ENCODE results near the gene FXYD2. TPM values are rescaled to one million over a fixed set of nuclear protein-coding genes. Genes with fewer than 3 reads are reported as not detected.

Gene FXYD2
- total RNA-seq (2021) (not detected in 2 replicates), Bru-seq, nascent RNA (not detected), BruChase-seq, experiment 1, labeled RNA remaining after a 2-hour chase (not detected), BruChase-seq, experiment 2, labeled RNA remaining after a 6-hour chase (not detected)
- long read RNA-seq, result 0 reads

GRCh38 chr11:117824571-117825537, at the start of gene FXYD2:
FXYD2 (minus strand) TSS chr11:117824744; CDS start chr11:117824678, 66 bp downstream.
- ChIA-PET CTCF (interaction anchor here (1.5 kb wide), 1 partner anchor 399 kb away, joined by 3 read pairs; no protein-coding TSS in a partner anchor), POLR2A (ENCODE audit: unreplicated experiment) (no interaction called here)
- no peaks in the 10 kb centered on the region for H4K20me1 ChIP-seq (ENCODE audit: insufficient read depth)
- peaks cover 9% of the 10 kb centered on the region; the same call in 1 of the 2 replicates for H3K4me1 ChIP-seq (replicated peaks; ENCODE audit: insufficient read depth)
- H3F3A ChIP-seq (ENCODE audit: insufficient read depth, low read depth), result no peaks in the 10 kb centered on the region
- no peak within 1 kb of the TSS for H3K27ac ChIP-seq
- DNase-seq, result no peak
- H3K4me3 ChIP-seq, result no peak within 1 kb of the TSS
- H3K4me2 ChIP-seq, result no peak within 1 kb of the TSS
- no TSS peak for BruUV-seq (replicated peaks)
- no peaks in the 10 kb centered on the region for H3K9me3 ChIP-seq (ENCODE audit: insufficient read depth, low read depth)
- no peaks in the 10 kb centered on the region for H3K79me2 ChIP-seq (ENCODE audit: low read depth)
- intact Hi-C loops (cut with micrococcal nuclease; ENCODE audit: unreplicated experiment), result loop anchor here (10.0 kb wide), 1 partner anchor 740 kb away; the partner anchor contains the start of gene IFT46
- TF ChIP-seq CTCF (conservative IDR thresholded peaks at IDR 0.05) (no peak), EZH2 (IDR thresholded peaks at IDR 0.05; ENCODE audit: low read depth) (no peak)
- peaks cover 32% of the 10 kb centered on the region for H3K27me3 ChIP-seq (ENCODE audit: insufficient read depth, low read depth)
- H3K36me3 ChIP-seq (ENCODE audit: low read depth), result no peaks in the 10 kb centered on the region
- no peaks in the 10 kb centered on the region for H3K9me2 ChIP-seq (ENCODE audit: insufficient read depth)
- no peak within 1 kb of the TSS for H2AFZ ChIP-seq

- Histone ChIP-seq H3K27me3 (ENCODE audit: insufficient read depth, low read depth) (peaks cover 95% of the 10 kb centered on the region), H3K9me3 (ENCODE audit: insufficient read depth, low read depth) (no peaks in the 10 kb centered on the region), H3K27ac (no peak overlapping the region), H2AFZ (no peak overlapping the region), H3K4me3 (no peak overlapping the region), H3K79me2 (ENCODE audit: low read depth) (no peaks in the 10 kb centered on the region), H3F3A (ENCODE audit: insufficient read depth, low read depth) (no peaks in the 10 kb centered on the region), H3K36me3 (ENCODE audit: low read depth) (no peaks in the 10 kb centered on the region), H3K4me2 (no peak overlapping the region), H4K20me1 (ENCODE audit: insufficient read depth) (no peaks in the 10 kb centered on the region), H3K4me1 (replicated peaks; ENCODE audit: insufficient read depth) (no peaks in the 10 kb centered on the region), H3K9me2 (ENCODE audit: insufficient read depth) (no peaks in the 10 kb centered on the region)
- BruUV-seq (replicated peaks), result no TSS peak
- ChIA-PET CTCF (no interaction called here), POLR2A (ENCODE audit: unreplicated experiment) (no interaction called here)
- intact Hi-C loops (cut with micrococcal nuclease; ENCODE audit: unreplicated experiment), result no loop called here
- no peak for DNase-seq
- no peak for TF ChIP-seq EZH2 (IDR thresholded peaks at IDR 0.05; ENCODE audit: low read depth)
- no peak for TF ChIP-seq CTCF (conservative IDR thresholded peaks at IDR 0.05)
Observed at GRCh38 chr11:117873828-117874125, 49.2 kb upstream of the FXYD2 start.

- Histone ChIP-seq H4K20me1 (ENCODE audit: insufficient read depth) (no peaks in the 10 kb centered on the region), H3K36me3 (ENCODE audit: low read depth) (no peaks in the 10 kb centered on the region), H3K79me2 (ENCODE audit: low read depth) (no peaks in the 10 kb centered on the region), H3F3A (ENCODE audit: insufficient read depth, low read depth) (no peaks in the 10 kb centered on the region), H3K27ac (no peak overlapping the region), H3K4me3 (no peak overlapping the region), H3K27me3 (ENCODE audit: insufficient read depth, low read depth) (peaks cover 95% of the 10 kb centered on the region), H3K9me2 (ENCODE audit: insufficient read depth) (no peaks in the 10 kb centered on the region), H3K4me2 (no peak overlapping the region), H3K9me3 (ENCODE audit: insufficient read depth, low read depth) (no peaks in the 10 kb centered on the region), H2AFZ (no peak overlapping the region), H3K4me1 (replicated peaks; ENCODE audit: insufficient read depth) (no peaks in the 10 kb centered on the region)
- intact Hi-C loops (cut with micrococcal nuclease; ENCODE audit: unreplicated experiment), result no loop called here
- CTCF ChIA-PET, result no interaction called here
- TF ChIP-seq EZH2 (IDR thresholded peaks at IDR 0.05; ENCODE audit: low read depth) (no peak), CTCF (conservative IDR thresholded peaks at IDR 0.05) (no peak)
- no TSS peak for BruUV-seq (replicated peaks)
- no peak for DNase-seq
- POLR2A ChIA-PET (ENCODE audit: unreplicated experiment), result no interaction called here
Observed at GRCh38 chr11:117872975-117873827, 48.7 kb upstream of the FXYD2 start.

Measured in PC-9 (cell line).